Prostate gland (tissue), 2 donors: ENCODE results near the gene CCDC12. TPM values are rescaled to one million over a fixed set of nuclear protein-coding genes. Genes with fewer than 3 reads are reported as not detected.

Experiments
- DNase-seq: peaks from one replicate; pipeline ENCODE4 v3.0.0-alpha.2; 2019; ENCODE audit warnings: low spot score
- H3K27ac ChIP-seq, 2 donors: fragments of 200-600 bp; sonication (generic); 2 replicates each; pipeline ENCODE4 v1.5.1; 2017 to 2019
- H3K27me3 ChIP-seq: fragments of 200-600 bp; sonication (generic); replicated peaks from 2 replicates; pipeline ENCODE4 v1.5.1; 2019; ENCODE audit not compliant: insufficient read depth
- H3K36me3 ChIP-seq, 2 donors: fragments of 200-600 bp; sonication (generic); 1 replicate in 1 of 2; 2 replicates in 1 of 2; pipeline versions ENCODE4 v1.5.1 to v1.8.1; 2017 to 2019
- H3K4me1 ChIP-seq: fragments of 200-600 bp; sonication (generic); replicated peaks from 2 replicates; pipeline ENCODE4 v1.5.1; 2019
- H3K4me3 ChIP-seq, 2 donors: fragments of 200-600 bp; sonication (generic); 2 replicates each; pipeline ENCODE4 v1.5.1; 2017 to 2019
- H3K9me3 ChIP-seq: fragments of 200-600 bp; sonication (generic); 2 replicates; pipeline ENCODE4 v1.5.1; 2017
- CTCF ChIP-seq, 4 experiments: fragments of 200-600 bp in 2 of 4; fragments of 450-650 bp in 2 of 4; sonication (generic) in 2 of 4; IDR thresholded peaks; 1 replicate in 3 of 4; 2 replicates in 1 of 4; pipeline ENCODE4 v1.5.1; 2016 to 2019; ENCODE audit warnings: antibody characterized with exemption in 4 of 4, mild to moderate bottlenecking in 2 of 4, moderate library complexity in 2 of 4
- POLR2A ChIP-seq: fragments of 450-650 bp; IDR thresholded peaks from one replicate; pipeline ENCODE4 v1.6.1; 2016; ENCODE audit warnings: antibody characterized with exemption, mild to moderate bottlenecking
- POLR2AphosphoS5 ChIP-seq: sonication (generic); formaldehyde crosslinking; IDR thresholded peaks from one replicate; pipeline ENCODE4 v1.6.1; 2017; ENCODE audit warnings: antibody characterized with exemption
- WGBS: methylation state at CpG from one replicate; pipeline ENCODE4 v1.1.5; 2018; 5-methylcytosine and 5-hydroxymethylcytosine counted together
- intact Hi-C: fragments of 100-400 bp; cut with DNase I; formaldehyde crosslinking; loops from one replicate; pipeline ENCODE4 v1.14.2; 2022
- total RNA-seq, 2 donors: library from RNA; depleted of rRNA; stranded (reverse); fragments of >200 nt; gene quantifications; one replicate each; pipeline ENCODE4 v1.1.0, GENCODE V29; 2016

The CCDC12 gene
- total RNA-seq, 2 donors from 2014 or later: 34.6 to 78.7 TPM

DNA sequence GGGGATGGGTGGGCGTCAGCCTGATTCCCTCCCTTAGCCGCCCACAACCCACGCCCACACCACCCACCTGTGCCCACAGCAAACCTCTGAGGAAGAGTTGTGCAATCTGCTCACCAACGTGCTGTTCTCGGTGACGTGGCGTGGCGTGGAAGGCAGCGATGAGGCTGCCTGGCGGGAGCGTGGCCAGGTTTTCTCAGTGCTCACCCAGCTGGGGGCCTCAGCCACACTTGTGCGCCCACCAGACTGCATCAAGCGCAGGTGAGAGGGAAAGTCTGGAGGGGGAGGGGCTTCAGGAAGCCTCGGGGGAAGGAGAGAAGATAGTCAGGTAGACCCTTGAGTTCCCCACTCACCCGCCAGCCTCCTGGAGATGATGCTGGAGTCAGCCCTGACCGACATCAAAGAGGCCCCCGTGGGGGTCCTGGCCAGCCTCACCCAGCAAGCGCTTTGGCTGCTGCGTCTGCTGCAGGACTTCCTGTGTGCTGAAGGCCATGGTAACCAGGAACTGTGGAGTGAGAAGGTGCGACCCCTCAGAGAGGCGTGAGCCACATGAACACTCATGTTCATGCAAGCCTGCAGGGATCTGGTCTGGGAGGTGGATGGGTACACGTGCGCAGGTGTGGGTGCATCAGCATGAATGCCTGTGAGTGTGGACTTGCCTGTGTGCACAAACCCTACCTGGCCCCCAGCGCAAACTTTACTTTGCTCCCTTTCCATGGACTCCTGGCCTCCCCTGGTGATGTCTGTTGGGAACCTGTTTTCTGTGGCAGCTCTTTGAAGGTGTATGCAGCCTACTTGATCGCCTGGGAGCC, 24.6 kb upstream of the CCDC12 start:
- WGBS: 85% methylated on average over 23 of the region's 25 CpGs
- peaks cover 0 to 6% of the 10 kb centered on the region in 2 donors for H3K36me3 ChIP-seq
- DNase-seq: no peak
- intact Hi-C loops: loop anchor here (10.0 kb wide), 1 partner anchor 324 kb away; no protein-coding TSS in a partner anchor
- no peak overlapping the region for H3K27ac ChIP-seq
- H3K4me3 ChIP-seq: no peak overlapping the region
- H3K9me3 ChIP-seq: no peaks in the 10 kb centered on the region
- H3K27me3 ChIP-seq: no peaks in the 10 kb centered on the region
- no peaks in the 10 kb centered on the region for H3K4me1 ChIP-seq
- no peak for TF ChIP-seq POLR2AphosphoS5
- TF ChIP-seq POLR2A: no peak
- no peak for TF ChIP-seq CTCF (IDR thresholded peaks at IDR 0.05)

DNA sequence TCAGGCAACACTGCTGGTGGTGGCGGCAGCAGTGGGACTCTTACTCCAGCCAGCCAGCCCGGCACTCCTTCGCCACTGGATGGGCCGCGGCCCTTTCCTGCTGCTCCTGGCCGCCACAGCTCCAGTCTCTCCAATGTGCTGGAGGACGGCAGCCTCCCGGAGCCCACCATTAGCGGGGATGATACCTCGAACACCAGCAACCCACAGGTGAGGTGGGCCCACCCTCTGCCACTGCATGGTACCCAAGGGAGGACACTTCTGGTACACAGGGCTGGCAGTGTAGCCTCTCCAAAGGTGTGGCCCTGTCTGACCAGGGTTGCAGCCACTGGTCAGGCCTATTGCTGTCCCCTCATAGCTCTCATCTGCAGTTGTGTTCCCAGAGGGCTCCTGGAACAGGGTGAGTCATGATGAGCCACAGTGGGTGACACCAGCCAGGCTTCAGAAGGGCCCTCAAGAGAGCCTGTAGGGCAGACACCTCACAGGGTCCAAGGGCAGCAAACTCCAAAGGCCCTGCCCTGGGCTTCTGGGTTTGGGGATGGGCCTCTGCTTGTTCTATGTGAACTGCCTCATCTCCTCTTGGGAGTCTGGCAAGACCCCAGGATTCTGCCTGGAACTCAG, 23.8 kb upstream of the CCDC12 start:
- 91% methylated on average over 10 of the region's 10 CpGs for whole genome bisulfite sequencing
- Histone ChIP-seq H3K27me3 (no peaks in the 10 kb centered on the region), H3K4me1 (no peaks in the 10 kb centered on the region), H3K36me3 (peaks cover 0 to 6% of the 10 kb centered on the region in 2 donors), H3K27ac (no peak overlapping the region), H3K9me3 (no peaks in the 10 kb centered on the region), H3K4me3 (no peak overlapping the region)
- intact Hi-C loops: loop anchor here (10.0 kb wide), 1 partner anchor 324 kb away; no protein-coding TSS in a partner anchor
- TF ChIP-seq CTCF (IDR thresholded peaks at IDR 0.05) (no peak), POLR2AphosphoS5 (no peak), POLR2A (no peak)
- DNase-seq: no peak

- peaks cover 0 to 6% of the 10 kb centered on the region in 2 donors for H3K36me3 ChIP-seq
Observed at GRCh38 chr3:46999516-47000197, 23.1 kb upstream of the CCDC12 start.

GRCh38 chr3:46998852-46999515, 22.4 kb upstream of the CCDC12 start:
- Histone ChIP-seq H3K27ac (no peak overlapping the region), H3K36me3 (peaks cover 0 to 6% of the 10 kb centered on the region in 2 donors), H3K27me3 (no peaks in the 10 kb centered on the region), H3K4me1 (no peaks in the 10 kb centered on the region), H3K9me3 (no peaks in the 10 kb centered on the region), H3K4me3 (no peak overlapping the region)
- DNase-seq: no peak
- 86% methylated on average over 22 of the region's 22 CpGs for WGBS
- intact Hi-C loops: loop anchor here (5.0 to 10.0 kb wide), 2 partner anchors 77 to 294 kb away; partner anchors contain the start of gene TMIE
- no peak for TF ChIP-seq POLR2AphosphoS5
- no peak for TF ChIP-seq POLR2A

More at GRCh38 chr3:46999516-47000197, 23.1 kb upstream of the CCDC12 start:
- H3K9me3 ChIP-seq: no peaks in the 10 kb centered on the region
- intact Hi-C loops: loop anchor here (5.0 to 10.0 kb wide), 3 partner anchors 77 to 325 kb away; partner anchors contain the start of gene TMIE
- H3K27ac ChIP-seq: no peak overlapping the region
- no peak overlapping the region for H3K4me3 ChIP-seq
- 92% methylated on average over 14 of the region's 14 CpGs for WGBS
- DNase-seq: no peak
- no peaks in the 10 kb centered on the region for H3K27me3 ChIP-seq
- H3K4me1 ChIP-seq: no peaks in the 10 kb centered on the region
- TF ChIP-seq CTCF (IDR thresholded peaks at IDR 0.05) (no peak), POLR2A (no peak), POLR2AphosphoS5 (no peak)
